HEK293 (cell line): ENCODE results near the gene C19orf38.
A peak's percentile ranks its signal among the peaks of the same experiment; 100 is the strongest.

Source experiments
- CTCF ChIA-PET: fragments of 350-600 bp; formaldehyde crosslinking; extraction: SDS; loops from one replicate; lab custom pipeline; 2021; ENCODE audit warnings: antibody characterized with exemption; lab: Yijun Ruan, JAX
- POLR2A ChIA-PET: fragments of 300-600 bp; formaldehyde crosslinking; extraction: SDS; loops from one replicate; lab custom pipeline; 2020; ENCODE audit warnings: antibody characterized with exemption, inconsistent platforms; lab: Yijun Ruan, JAX
- H3K27ac ChIP-seq: fragments of 200-500 bp; sonication (Bioruptor generic); 2 replicates; pipeline ENCODE4 v1.5.1; 2014; ENCODE audit warnings: low read depth, low read length, control low read depth, inconsistent platforms; ENCODE audit errors: extremely low read depth
- H3K36me3 ChIP-seq, 2 experiments: fragments of 200-500 bp in 1 of 2; sonication (Bioruptor generic) in 1 of 2; 1 replicate in 1 of 2; 2 replicates in 1 of 2; pipeline ENCODE4 v1.5.1; 2014 to 2017; ENCODE audit warnings: inconsistent platforms in 2 of 2, low read length in 2 of 2; ENCODE audit not compliant: control insufficient read depth in 2 of 2, insufficient read depth in 1 of 2
- H3K4me1 ChIP-seq: fragments of 200-500 bp; sonication (Bioruptor generic); 2 replicates; pipeline ENCODE4 v1.5.1; 2014; ENCODE audit warnings: mild to moderate bottlenecking, low read length, inconsistent platforms; ENCODE audit not compliant: control insufficient read depth, insufficient read depth
- H3K4me3 ChIP-seq: 2 replicates; pipeline ENCODE4 v1.5.1; 2011; ENCODE audit warnings: low read depth, mild to moderate bottlenecking, control low read depth, low read length, moderate library complexity
- H3K9me3 ChIP-seq: fragments of 200-500 bp; sonication (Bioruptor generic); 2 replicates; pipeline ENCODE4 v1.5.1; 2014; ENCODE audit warnings: low read depth, low read length, inconsistent platforms; ENCODE audit not compliant: control insufficient read depth, insufficient read depth
- PRDM1 ChIP-seq: fragments of 450-650 bp; formaldehyde crosslinking; IDR thresholded peaks from 2 replicates; pipeline ENCODE4; 2016; ENCODE audit warnings: missing biosample characterization, missing genetic modification characterization
- PRDM2 ChIP-seq: fragments of 450-650 bp; formaldehyde crosslinking; IDR thresholded peaks from 2 replicates; pipeline ENCODE4 v1.5.1; 2016; ENCODE audit warnings: missing biosample characterization, missing genetic modification characterization, borderline replicate concordance
- SETDB1 ChIP-seq: IDR thresholded peaks from one replicate; pipeline ENCODE4 v1.6.1; 2017; ENCODE audit warnings: mild to moderate bottlenecking, low read length, moderate library complexity, mixed read lengths; ENCODE audit not compliant: insufficient read length
- TCF7L2 ChIP-seq: IDR thresholded peaks from 2 replicates; pipeline ENCODE4 v1.6.1; 2011; ENCODE audit warnings: low read depth, mild to moderate bottlenecking, inconsistent platforms, low read length, moderate library complexity, borderline replicate concordance
- ZBTB20 ChIP-seq: fragments of 450-650 bp; formaldehyde crosslinking; IDR thresholded peaks from 2 replicates; pipeline ENCODE4 v1.5.1; 2016; ENCODE audit warnings: missing biosample characterization, missing genetic modification characterization
- ZNF175 ChIP-seq: fragments of 450-650 bp; formaldehyde crosslinking; IDR thresholded peaks from 2 replicates; pipeline ENCODE4 v1.5.1; 2016; ENCODE audit warnings: missing biosample characterization, missing genetic modification characterization
- ZNF202 ChIP-seq: fragments of 450-650 bp; formaldehyde crosslinking; IDR thresholded peaks from 2 replicates; pipeline ENCODE4 v1.5.1; 2016; ENCODE audit warnings: missing biosample characterization, missing genetic modification characterization, borderline replicate concordance
- ZNF341 ChIP-seq: fragments of 450-650 bp; formaldehyde crosslinking; IDR thresholded peaks from 2 replicates; pipeline ENCODE4; 2016; ENCODE audit warnings: low read depth, missing biosample characterization, missing genetic modification characterization
- ZNF394 ChIP-seq: fragments of 450-650 bp; formaldehyde crosslinking; IDR thresholded peaks from 2 replicates; pipeline ENCODE4 v1.5.1; 2016; ENCODE audit warnings: missing biosample characterization, missing genetic modification characterization, mild to moderate bottlenecking, moderate library complexity, borderline replicate concordance
- ZNF416 ChIP-seq: fragments of 450-650 bp; formaldehyde crosslinking; IDR thresholded peaks from 2 replicates; pipeline ENCODE4 v1.5.1; 2016; ENCODE audit warnings: missing biosample characterization, missing genetic modification characterization
- ZNF426 ChIP-seq: fragments of 450-650 bp; formaldehyde crosslinking; IDR thresholded peaks from 2 replicates; pipeline ENCODE4 v1.5.1; 2017; ENCODE audit warnings: missing biosample characterization, missing genetic modification characterization, mild to moderate bottlenecking, inconsistent platforms, moderate library complexity
- ZNF513 ChIP-seq: fragments of 450-650 bp; IDR thresholded peaks from 2 replicates; pipeline ENCODE4 v1.5.1; 2018; ENCODE audit warnings: missing biosample characterization, missing genetic modification characterization
- ZNF560 ChIP-seq: fragments of 450-650 bp; formaldehyde crosslinking; IDR thresholded peaks from 2 replicates; pipeline ENCODE4 v1.5.1; 2017; ENCODE audit warnings: missing biosample characterization, missing genetic modification characterization, borderline replicate concordance
- ZNF626 ChIP-seq: fragments of 450-650 bp; sonication (Bioruptor Pico); formaldehyde crosslinking; IDR thresholded peaks from 2 replicates; pipeline ENCODE4 v1.5.1; 2018; ENCODE audit warnings: missing biosample characterization, missing genetic modification characterization, inconsistent platforms
- TF ChIP-seq, protein P1 (sequence below): fragments of 450-650 bp; formaldehyde crosslinking; IDR thresholded peaks from 2 replicates; pipeline ENCODE4 v1.5.1; 2016; ENCODE audit warnings: missing biosample characterization, missing genetic modification characterization
- TF ChIP-seq, protein P2 (sequence below): fragments of 450-650 bp; formaldehyde crosslinking; IDR thresholded peaks from 2 replicates; pipeline ENCODE4 v1.5.1; 2016; ENCODE audit warnings: missing biosample characterization, missing genetic modification characterization
- TF ChIP-seq, protein P3 (sequence below): fragments of 450-650 bp; formaldehyde crosslinking; IDR thresholded peaks from 2 replicates; pipeline ENCODE4 v1.5.1; 2017; ENCODE audit warnings: missing biosample characterization, missing genetic modification characterization
- TF ChIP-seq, protein P4 (sequence below): fragments of 450-650 bp; formaldehyde crosslinking; IDR thresholded peaks from 2 replicates; pipeline ENCODE4 v1.5.1; 2016; ENCODE audit warnings: missing biosample characterization, missing genetic modification characterization

Gene C19orf38

DNA sequence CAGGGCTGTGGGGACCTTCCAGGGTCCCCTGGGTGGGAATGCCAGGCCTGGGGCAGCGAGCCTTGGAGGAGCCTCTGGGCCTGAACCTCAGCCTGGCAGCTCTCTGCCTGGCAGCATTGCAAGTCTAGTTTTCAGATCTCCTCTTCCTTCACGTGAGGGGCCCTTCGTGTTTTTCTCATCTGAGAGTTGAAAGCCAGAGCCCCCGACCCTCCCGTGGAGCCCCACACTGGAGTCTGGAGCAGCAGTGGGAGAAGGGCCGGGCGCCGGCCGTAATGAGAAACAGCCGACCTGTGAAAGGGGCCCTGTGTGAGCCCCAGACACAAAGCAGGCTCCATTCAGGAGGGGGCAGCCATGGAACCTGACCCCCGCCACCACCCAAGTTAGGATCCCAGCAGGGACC is 31.5 kb upstream of the C19orf38 start:
- ChIA-PET POLR2A (no interaction called here), CTCF (no interaction called here)
- TF ChIP-seq, protein P1, sequence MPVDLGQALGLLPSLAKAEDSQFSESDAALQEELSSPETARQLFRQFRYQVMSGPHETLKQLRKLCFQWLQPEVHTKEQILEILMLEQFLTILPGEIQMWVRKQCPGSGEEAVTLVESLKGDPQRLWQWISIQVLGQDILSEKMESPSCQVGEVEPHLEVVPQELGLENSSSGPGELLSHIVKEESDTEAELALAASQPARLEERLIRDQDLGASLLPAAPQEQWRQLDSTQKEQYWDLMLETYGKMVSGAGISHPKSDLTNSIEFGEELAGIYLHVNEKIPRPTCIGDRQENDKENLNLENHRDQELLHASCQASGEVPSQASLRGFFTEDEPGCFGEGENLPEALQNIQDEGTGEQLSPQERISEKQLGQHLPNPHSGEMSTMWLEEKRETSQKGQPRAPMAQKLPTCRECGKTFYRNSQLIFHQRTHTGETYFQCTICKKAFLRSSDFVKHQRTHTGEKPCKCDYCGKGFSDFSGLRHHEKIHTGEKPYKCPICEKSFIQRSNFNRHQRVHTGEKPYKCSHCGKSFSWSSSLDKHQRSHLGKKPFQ (tag by site-specific recombination): no peak
- TF ChIP-seq ZNF416 (tag by site-specific recombination) (no peak), ZNF341 (no peak), ZBTB20 (tag by site-specific recombination) (no peak), PRDM1 (no peak), ZNF175 (no peak), ZNF560 (tag by site-specific recombination) (no peak), TCF7L2 (no peak), ZNF394 (tag by site-specific recombination) (no peak)
- TF ChIP-seq, protein P2, sequence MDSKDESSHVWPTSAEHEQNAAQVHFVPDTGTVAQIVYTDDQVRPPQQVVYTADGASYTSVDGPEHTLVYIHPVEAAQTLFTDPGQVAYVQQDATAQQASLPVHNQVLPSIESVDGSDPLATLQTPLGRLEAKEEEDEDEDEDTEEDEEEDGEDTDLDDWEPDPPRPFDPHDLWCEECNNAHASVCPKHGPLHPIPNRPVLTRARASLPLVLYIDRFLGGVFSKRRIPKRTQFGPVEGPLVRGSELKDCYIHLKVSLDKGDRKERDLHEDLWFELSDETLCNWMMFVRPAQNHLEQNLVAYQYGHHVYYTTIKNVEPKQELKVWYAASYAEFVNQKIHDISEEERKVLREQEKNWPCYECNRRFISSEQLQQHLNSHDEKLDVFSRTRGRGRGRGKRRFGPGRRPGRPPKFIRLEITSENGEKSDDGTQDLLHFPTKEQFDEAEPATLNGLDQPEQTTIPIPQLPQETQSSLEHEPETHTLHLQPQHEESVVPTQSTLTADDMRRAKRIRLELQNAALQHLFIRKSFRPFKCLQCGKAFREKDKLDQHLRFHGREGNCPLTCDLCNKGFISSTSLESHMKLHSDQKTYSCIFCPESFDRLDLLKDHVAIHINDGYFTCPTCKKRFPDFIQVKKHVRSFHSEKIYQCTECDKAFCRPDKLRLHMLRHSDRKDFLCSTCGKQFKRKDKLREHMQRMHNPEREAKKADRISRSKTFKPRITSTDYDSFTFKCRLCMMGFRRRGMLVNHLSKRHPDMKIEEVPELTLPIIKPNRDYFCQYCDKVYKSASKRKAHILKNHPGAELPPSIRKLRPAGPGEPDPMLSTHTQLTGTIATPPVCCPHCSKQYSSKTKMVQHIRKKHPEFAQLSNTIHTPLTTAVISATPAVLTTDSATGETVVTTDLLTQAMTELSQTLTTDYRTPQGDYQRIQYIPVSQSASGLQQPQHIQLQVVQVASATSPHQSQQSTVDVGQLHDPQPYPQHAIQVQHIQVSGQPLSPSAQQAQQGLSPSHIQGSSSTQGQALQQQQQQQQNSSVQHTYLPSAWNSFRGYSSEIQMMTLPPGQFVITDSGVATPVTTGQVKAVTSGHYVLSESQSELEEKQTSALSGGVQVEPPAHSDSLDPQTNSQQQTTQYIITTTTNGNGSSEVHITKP: no peak
- H3K27ac ChIP-seq: no peak overlapping the region
- H3K9me3 ChIP-seq: no peaks in the 10 kb centered on the region
- peaks cover 3 to 73% of the 10 kb centered on the region in 2 experiments; a peak in 2 of 3 replicates for H3K36me3 ChIP-seq
- H3K4me1 ChIP-seq: no peaks in the 10 kb centered on the region
- H3K4me3 ChIP-seq: no peak overlapping the region

DNA sequence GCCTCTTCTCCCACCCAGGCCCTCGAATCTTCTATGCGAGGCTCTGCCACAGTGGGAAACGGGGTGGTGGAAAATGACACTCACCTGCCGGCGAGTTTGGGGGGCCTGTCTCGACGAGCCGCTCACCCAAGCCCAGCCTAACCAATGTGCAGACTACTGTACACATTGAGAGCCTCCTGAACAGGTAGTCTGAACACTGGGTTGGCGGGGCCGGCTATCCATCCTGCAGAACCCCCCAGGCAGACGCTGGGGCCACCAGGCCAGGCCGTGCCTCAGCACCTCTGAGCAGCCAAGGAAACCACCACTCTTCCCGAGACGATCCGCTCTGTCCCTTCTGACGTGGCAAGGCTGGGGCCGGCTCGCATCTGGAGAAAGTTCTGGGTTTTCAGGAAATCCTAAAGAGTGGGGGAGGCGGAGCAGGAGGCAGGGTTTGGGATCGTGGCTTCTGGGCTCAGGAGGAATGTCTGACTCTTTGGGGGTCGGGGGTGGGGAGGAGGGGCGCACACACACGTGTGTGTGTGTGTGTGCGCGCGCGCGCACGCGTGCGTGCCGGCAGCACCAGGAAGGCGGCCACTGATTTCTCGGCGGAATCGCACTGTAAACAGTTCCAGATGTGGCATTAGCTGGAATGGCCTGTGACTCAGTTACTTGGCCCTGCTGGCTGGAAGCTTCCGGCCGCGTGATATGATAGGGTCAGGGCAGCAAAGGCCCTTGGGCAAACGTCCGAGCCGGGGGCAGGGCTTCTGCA is 30.8 kb upstream of the C19orf38 start:
- no peak for TF ChIP-seq PRDM2
- TF ChIP-seq, protein P3, sequence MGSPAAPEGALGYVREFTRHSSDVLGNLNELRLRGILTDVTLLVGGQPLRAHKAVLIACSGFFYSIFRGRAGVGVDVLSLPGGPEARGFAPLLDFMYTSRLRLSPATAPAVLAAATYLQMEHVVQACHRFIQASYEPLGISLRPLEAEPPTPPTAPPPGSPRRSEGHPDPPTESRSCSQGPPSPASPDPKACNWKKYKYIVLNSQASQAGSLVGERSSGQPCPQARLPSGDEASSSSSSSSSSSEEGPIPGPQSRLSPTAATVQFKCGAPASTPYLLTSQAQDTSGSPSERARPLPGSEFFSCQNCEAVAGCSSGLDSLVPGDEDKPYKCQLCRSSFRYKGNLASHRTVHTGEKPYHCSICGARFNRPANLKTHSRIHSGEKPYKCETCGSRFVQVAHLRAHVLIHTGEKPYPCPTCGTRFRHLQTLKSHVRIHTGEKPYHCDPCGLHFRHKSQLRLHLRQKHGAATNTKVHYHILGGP (tag by site-specific recombination): peak; percentile 42; the same call in 1 of the 2 replicates
- TF ChIP-seq, protein P4, sequence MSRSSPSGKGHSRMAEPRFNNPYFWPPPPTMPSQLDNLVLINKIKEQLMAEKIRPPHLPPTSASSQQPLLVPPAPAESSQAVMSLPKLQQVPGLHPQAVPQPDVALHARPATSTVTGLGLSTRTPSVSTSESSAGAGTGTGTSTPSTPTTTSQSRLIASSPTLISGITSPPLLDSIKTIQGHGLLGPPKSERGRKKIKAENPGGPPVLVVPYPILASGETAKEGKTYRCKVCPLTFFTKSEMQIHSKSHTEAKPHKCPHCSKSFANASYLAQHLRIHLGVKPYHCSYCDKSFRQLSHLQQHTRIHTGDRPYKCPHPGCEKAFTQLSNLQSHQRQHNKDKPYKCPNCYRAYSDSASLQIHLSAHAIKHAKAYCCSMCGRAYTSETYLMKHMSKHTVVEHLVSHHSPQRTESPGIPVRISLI (tag by site-specific recombination): no peak
- TF ChIP-seq ZNF202 (tag by site-specific recombination): no peak
- TF ChIP-seq ZNF513 (tag by site-specific recombination): no peak
- no peak for TF ChIP-seq ZNF626 (tag by site-specific recombination)
- no peak for TF ChIP-seq ZNF426
- no peak for TF ChIP-seq SETDB1
- TF ChIP-seq, all 188 proteins: peak for 1
- no peak overlapping the region for H3K4me3 ChIP-seq
- H3K27ac ChIP-seq: no peak overlapping the region
- peaks cover 9 to 69% of the 10 kb centered on the region in 2 experiments; a peak in 2 of 3 replicates for H3K36me3 ChIP-seq
- no peaks in the 10 kb centered on the region for H3K9me3 ChIP-seq
- no peaks in the 10 kb centered on the region for H3K4me1 ChIP-seq
- POLR2A ChIA-PET: interaction anchor here (1.5 kb wide), 1 partner anchor 18 kb away, joined by 4 read pairs; the partner anchor contains the start of gene TMED1
- CTCF ChIA-PET: no interaction called here
